ENCODE measurements around the gene ALKBH3.

Gene ALKBH3

DNA sequence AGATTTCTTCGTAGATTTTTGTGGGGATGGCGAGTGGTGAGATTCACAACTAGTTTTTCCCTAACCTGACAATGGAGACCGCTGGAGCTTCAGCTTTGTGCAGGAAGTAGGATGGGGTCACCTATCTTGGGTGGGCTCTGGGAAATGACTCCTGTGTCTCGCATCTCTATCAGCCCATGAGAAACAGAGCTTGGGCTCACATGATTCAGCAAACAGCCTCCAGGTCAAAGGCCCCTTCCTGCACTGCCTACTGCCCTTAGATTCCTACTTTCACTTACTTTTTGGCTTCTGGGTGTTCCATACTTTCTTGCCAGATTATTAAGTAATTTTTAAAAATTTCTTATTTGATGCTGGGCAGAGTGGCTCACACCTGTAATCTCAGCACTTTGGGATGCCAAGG lies 88.1 kb downstream of the ALKBH3 start:
- no peak for DNase-seq

DNA sequence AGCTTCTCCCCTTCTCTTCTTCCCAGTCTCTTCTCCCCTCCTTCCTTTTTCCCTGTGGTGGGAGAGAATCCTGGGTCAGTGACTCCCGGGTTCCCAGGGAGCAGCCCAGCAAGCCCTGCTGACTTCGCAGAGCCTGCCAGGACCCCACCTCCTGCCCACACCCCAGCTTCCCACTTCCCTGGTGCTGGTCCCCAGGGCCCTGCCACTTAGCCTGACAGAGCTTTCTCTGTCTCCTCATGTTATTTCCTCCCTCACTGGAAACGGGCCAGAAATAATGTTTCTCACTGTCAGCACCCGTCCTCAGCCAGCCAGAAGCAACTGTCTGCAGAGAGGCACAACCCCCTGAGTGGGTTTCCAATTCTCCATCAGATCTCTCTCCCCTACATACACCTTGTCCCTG lies 88.9 kb downstream of the ALKBH3 start:
- peak; percentile 30 to 51 for DNase-seq

Data from NCI-H446 (cell line).